ENCODE data around the gene PDZD7. TPM values are rescaled to one million over a fixed set of nuclear protein-coding genes. Genes with fewer than 3 reads are reported as not detected.

PDZD7 gene
- polyA plus RNA-seq, 1 of the 3 experiments (the other 2 are of a cell fraction), result 1.9 TPM

DNA sequence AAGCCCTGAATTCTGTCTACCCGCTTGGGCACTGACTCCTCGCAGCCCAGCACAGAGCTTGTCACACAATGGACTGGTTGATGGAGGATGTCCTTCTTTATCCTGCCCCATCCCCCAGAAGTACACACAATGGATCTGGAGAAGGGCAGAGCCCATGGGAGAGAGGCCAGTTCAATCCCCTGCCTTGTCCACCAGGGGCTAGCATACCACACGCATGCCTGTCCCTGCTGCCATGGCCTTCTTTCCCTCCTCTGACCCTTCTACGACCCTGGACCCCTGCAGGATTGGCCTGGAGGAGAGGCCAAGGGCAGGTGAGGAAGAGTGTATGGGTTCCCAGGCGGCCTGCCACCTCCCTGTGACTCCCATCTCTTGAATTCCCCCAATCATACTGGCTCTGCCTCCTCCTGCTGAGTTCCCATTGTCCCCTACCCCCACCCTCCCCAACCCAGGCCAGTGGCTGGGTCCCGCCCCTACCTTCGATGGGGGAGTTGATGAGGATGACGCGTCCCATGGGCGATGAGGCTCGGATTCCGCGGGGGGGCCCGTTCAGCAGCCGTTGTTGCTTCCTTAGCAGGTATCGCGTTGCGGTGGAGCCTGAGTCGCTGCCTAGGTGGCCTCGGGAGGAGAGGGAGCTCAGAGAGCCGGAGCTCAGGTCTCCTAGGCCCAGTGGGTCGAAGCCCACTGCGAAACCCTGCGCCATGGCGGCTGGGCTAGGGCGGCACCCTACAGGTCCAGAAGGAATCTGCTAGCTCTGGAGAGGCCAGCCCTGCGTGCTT is 1.2 kb downstream of the PDZD7 start:
- no peak overlapping the region; a peak in 1 of 4 replicates for H3K4me3 ChIP-seq (ENCODE audit: low read depth in 2 of 2, low read length in 1 of 2)
- TF ChIP-seq RFX5 (IDR thresholded peaks at IDR 0.05; ENCODE audit: low read length) (no peak), CTCF (IDR thresholded peaks at IDR 0.05) (peak; percentile 26; the same call in 1 of the 2 replicates)
- 89% methylated on average over 23 of the region's 27 CpGs for WGBS (ENCODE audit: low lambda C conversion rate)
- H3K9me2 ChIP-seq, result no peaks in the 10 kb centered on the region
- no peaks in the 10 kb centered on the region for H3K9me3 ChIP-seq
- no peaks in the 10 kb centered on the region for H3K27me3 ChIP-seq (ENCODE audit: insufficient read depth)
- H3K79me2 ChIP-seq (ENCODE audit: insufficient read depth), result peaks cover 25% of the 10 kb centered on the region
- H2AFZ ChIP-seq (ENCODE audit: low read depth), result no peak overlapping the region
- H3K4me2 ChIP-seq, result no peak overlapping the region
- peak overlapping the region in 1 of 2 experiments; percentile 34; a peak in 1 of 4 replicates for H3K27ac ChIP-seq (ENCODE audit: low read depth in 2 of 2, low read length in 1 of 2)
- DNase-seq, result no peak
- H3K36me3 ChIP-seq (replicated peaks in 1 of 2; ENCODE audit: control insufficient read depth in 1 of 2, insufficient read depth in 2 of 2, low read length in 1 of 2), result peaks cover 1 to 2% of the 10 kb centered on the region in 2 experiments
- no peak overlapping the region for H3K9ac ChIP-seq
- peaks cover 18% of the 10 kb centered on the region for H3F3A ChIP-seq (replicated peaks; ENCODE audit: insufficient read depth)
- ChIA-PET CTCF (interaction anchor here (0.7 to 15.0 kb wide), 16 partner anchors 11 to 112 kb away, joined by 3 to 198 read pairs (median 6); partner anchors contain the start of gene LZTS2), POLR2A (interaction anchor here (0.6 to 2.7 kb wide), 3 partner anchors 13 to 162 kb away, joined by 3 to 16 read pairs (median 6); no protein-coding TSS in a partner anchor)
- H4K20me1 ChIP-seq (ENCODE audit: insufficient read depth), result peaks cover 20% of the 10 kb centered on the region
- H3K4me1 ChIP-seq (ENCODE audit: control insufficient read depth in 1 of 2, insufficient read depth in 2 of 2, low read depth in 1 of 2, low read length in 1 of 2), result peaks cover 7 to 41% of the 10 kb centered on the region in 2 experiments; a peak in 2 of 4 replicates

GRCh38 chr10:101028446-101029337 is 2.2 kb downstream of the PDZD7 start:
- H3K79me2 ChIP-seq (ENCODE audit: insufficient read depth), result peaks cover 15% of the 10 kb centered on the region
- H3K9ac ChIP-seq, result no peak overlapping the region
- peaks cover 10% of the 10 kb centered on the region for H4K20me1 ChIP-seq (ENCODE audit: insufficient read depth)
- no peaks in the 10 kb centered on the region for H3K9me2 ChIP-seq
- peak overlapping the region in 1 of 2 experiments; percentile 34; a peak in 1 of 4 replicates for H3K27ac ChIP-seq (ENCODE audit: low read depth in 2 of 2, low read length in 1 of 2)
- CTCF ChIA-PET, result interaction anchor here (0.7 to 15.0 kb wide), 12 partner anchors 12 to 113 kb away, joined by 3 to 198 read pairs (median 5); partner anchors contain the start of gene LZTS2
- no peaks in the 10 kb centered on the region for H3K27me3 ChIP-seq (ENCODE audit: insufficient read depth)
- no peaks in the 10 kb centered on the region for H3K9me3 ChIP-seq
- peak; percentile 42 for DNase-seq
- H3K4me3 ChIP-seq (ENCODE audit: low read depth in 2 of 2, low read length in 1 of 2), result no peak overlapping the region
- no peak overlapping the region for H2AFZ ChIP-seq (ENCODE audit: low read depth)
- no peak overlapping the region for H3K4me2 ChIP-seq
- WGBS (ENCODE audit: low lambda C conversion rate), result 86% methylated on average over 6 of the region's 7 CpGs
- H3K4me1 ChIP-seq (ENCODE audit: control insufficient read depth in 1 of 2, insufficient read depth in 2 of 2, low read depth in 1 of 2, low read length in 1 of 2), result peaks cover 5 to 39% of the 10 kb centered on the region in 2 experiments; a peak in 2 of 4 replicates
- peaks cover 18% of the 10 kb centered on the region for H3F3A ChIP-seq (replicated peaks; ENCODE audit: insufficient read depth)
- TF ChIP-seq SIN3A (IDR thresholded peaks at IDR 0.05; ENCODE audit: borderline replicate concordance, low read depth, low read length) (no peak), TAF1 (IDR thresholded peaks at IDR 0.05; ENCODE audit: borderline replicate concordance, low read depth, low read length) (no peak), CHD2 (IDR thresholded peaks at IDR 0.05; ENCODE audit: low read length, partially characterized antibody) (peak; percentile 17), RXRA (IDR thresholded peaks at IDR 0.05; ENCODE audit: borderline replicate concordance, low read depth) (no peak), RAD21 (IDR thresholded peaks at IDR 0.05; ENCODE audit: low read length) (no peak), MXI1 (IDR thresholded peaks at IDR 0.05; ENCODE audit: low read depth, low read length) (peak; percentile 69), USF1 (IDR thresholded peaks at IDR 0.05; ENCODE audit: borderline replicate concordance, low read depth) (no peak)
- no peaks in the 10 kb centered on the region for H3K36me3 ChIP-seq (replicated peaks in 1 of 2; ENCODE audit: control insufficient read depth in 1 of 2, insufficient read depth in 2 of 2, low read length in 1 of 2)
- POLR2A ChIA-PET, result interaction anchor here (0.6 to 1.8 kb wide), 2 partner anchors 14 to 163 kb away, joined by 3 to 6 read pairs; no protein-coding TSS in a partner anchor
